Esophagus muscularis mucosa (tissue), 4 donors: ENCODE results near the gene ZNF723. TPM values are rescaled to one million over a fixed set of nuclear protein-coding genes. Genes with fewer than 3 reads are reported as not detected.
"Not testable (repeated sequence)": the region's sequence is repeated elsewhere in the genome, so short reads cannot be mapped to it uniquely, and the experiment has no call there.

Source experiments
- DNase-seq: peaks from one replicate; pipeline ENCODE4 v3.0.0-alpha.2; 2017; ENCODE audit errors: extremely low spot score
- H3K27ac ChIP-seq, 4 donors: fragments of 200-600 bp; sonication (generic); replicated peaks in 1 of 4; 1 replicate in 3 of 4; 2 replicates in 1 of 4; pipeline ENCODE4 v1.5.1; 2016 to 2019; ENCODE audit warnings: mild to moderate bottlenecking in 1 of 4
- H3K27me3 ChIP-seq, 4 donors: fragments of 200-600 bp; sonication (generic); one replicate each; pipeline versions ENCODE4 v1.5.1 to v1.6.0; 2016 to 2019
- H3K36me3 ChIP-seq, 4 donors: fragments of 200-600 bp; sonication (generic); one replicate each; pipeline ENCODE4 v1.5.1; 2016 to 2019
- H3K4me1 ChIP-seq, 4 donors: fragments of 200-600 bp; sonication (generic); one replicate each; pipeline ENCODE4 v1.5.1; 2016 to 2019
- H3K4me3 ChIP-seq, 4 donors: fragments of 200-600 bp; sonication (generic); 1 replicate in 2 of 4; 2 replicates in 2 of 4; pipeline ENCODE4 v1.5.1; 2016 to 2019; ENCODE audit warnings: mild to moderate bottlenecking in 4 of 4, moderate library complexity in 1 of 4
- H3K9me3 ChIP-seq, 4 donors: fragments of 200-600 bp; sonication (generic); 1 replicate in 3 of 4; 2 replicates in 1 of 4; pipeline ENCODE4 v1.5.1; 2016 to 2019
- EP300 ChIP-seq: sonication (generic); formaldehyde crosslinking; IDR thresholded peaks from one replicate; pipeline ENCODE4 v1.6.1; 2017; ENCODE audit warnings: antibody characterized with exemption
- POLR2A ChIP-seq: fragments of 450-650 bp; IDR thresholded peaks from one replicate; pipeline ENCODE4 v1.6.1; 2017; ENCODE audit warnings: antibody characterized with exemption, moderate library complexity, mild to moderate bottlenecking, low read depth
- POLR2AphosphoS5 ChIP-seq, 2 donors: sonication (generic); formaldehyde crosslinking; IDR thresholded peaks; one replicate each; pipeline ENCODE4 v1.6.1; 2017; ENCODE audit warnings: antibody characterized with exemption in 2 of 2
- WGBS: methylation state at CpG from one replicate; pipeline ENCODE4 v1.1.5; 2018; 5-methylcytosine and 5-hydroxymethylcytosine counted together
- intact Hi-C: fragments of 100-400 bp; cut with DNase I; formaldehyde crosslinking; loops from one replicate; pipeline ENCODE4 v1.15.1; 2023
- total RNA-seq, 4 donors: library from RNA; depleted of rRNA; stranded (reverse); fragments of >200 nt; gene quantifications; one replicate each; pipeline versions ENCODE4 v1.1.0 to v1.2.1, GENCODE V29; 2016
- TF ChIP-seq, protein P1 (sequence below), 3 experiments: fragments of 200-600 bp in 2 of 3; fragments of 450-650 bp in 1 of 3; sonication (generic) in 2 of 3; IDR thresholded peaks; one replicate each; pipeline ENCODE4 v1.5.1; 2017 to 2019; ENCODE audit warnings: antibody characterized with exemption in 3 of 3, mild to moderate bottlenecking in 2 of 3, moderate library complexity in 1 of 3

The ZNF723 gene
- not detected for total RNA-seq

DNA sequence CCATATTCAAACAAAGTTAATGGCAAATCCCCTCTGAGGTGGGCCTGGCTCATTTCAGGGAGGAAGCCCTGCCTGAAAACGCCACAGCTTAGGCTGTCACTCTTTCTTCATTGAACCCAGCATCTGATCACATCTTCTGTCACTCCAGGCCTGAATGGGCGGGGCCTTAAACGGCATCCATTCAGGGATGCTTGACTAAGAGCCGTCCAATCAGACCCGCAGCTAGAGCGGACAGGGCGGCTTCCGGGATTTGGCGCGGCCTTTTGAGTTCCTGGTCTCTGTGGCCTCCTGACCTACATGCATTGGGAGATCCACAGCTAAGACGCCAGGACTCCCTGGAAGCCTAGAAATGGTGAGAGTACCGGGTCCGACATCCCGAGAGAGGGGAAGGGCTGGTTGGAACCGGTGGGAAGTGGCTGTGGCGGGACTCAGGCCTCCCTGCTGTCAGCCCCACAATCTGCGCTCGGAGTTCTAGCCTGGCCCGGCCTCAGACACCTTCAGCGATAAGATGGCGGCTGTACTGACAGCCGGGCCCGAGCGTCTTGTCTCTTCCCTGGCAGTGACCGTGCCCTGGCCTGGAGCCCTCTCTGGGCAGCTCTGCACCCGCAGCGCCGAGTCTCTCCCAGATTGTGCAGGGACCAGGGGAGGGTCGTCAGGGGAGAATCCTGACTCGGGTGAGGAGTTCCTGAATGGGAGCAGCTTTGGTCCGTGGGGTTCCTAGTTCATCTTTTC, at the start of gene ZNF723:
ZNF723 (plus strand) TSS at position 261 of the 732 bp plus-strand sequence; CDS start at position 350, 89 bp downstream.
- TF ChIP-seq, protein P1, sequence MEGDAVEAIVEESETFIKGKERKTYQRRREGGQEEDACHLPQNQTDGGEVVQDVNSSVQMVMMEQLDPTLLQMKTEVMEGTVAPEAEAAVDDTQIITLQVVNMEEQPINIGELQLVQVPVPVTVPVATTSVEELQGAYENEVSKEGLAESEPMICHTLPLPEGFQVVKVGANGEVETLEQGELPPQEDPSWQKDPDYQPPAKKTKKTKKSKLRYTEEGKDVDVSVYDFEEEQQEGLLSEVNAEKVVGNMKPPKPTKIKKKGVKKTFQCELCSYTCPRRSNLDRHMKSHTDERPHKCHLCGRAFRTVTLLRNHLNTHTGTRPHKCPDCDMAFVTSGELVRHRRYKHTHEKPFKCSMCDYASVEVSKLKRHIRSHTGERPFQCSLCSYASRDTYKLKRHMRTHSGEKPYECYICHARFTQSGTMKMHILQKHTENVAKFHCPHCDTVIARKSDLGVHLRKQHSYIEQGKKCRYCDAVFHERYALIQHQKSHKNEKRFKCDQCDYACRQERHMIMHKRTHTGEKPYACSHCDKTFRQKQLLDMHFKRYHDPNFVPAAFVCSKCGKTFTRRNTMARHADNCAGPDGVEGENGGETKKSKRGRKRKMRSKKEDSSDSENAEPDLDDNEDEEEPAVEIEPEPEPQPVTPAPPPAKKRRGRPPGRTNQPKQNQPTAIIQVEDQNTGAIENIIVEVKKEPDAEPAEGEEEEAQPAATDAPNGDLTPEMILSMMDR (IDR thresholded peaks at IDR 0.05): no peak
- TF ChIP-seq EP300 (no peak), POLR2A (no peak), POLR2AphosphoS5 (IDR thresholded peaks at IDR 0.05) (no peak)
- no peaks in the 10 kb centered on the region for H3K4me1 ChIP-seq
- H3K36me3 ChIP-seq: no peaks in the 10 kb centered on the region
- no peak within 1 kb of the TSS for H3K4me3 ChIP-seq
- peaks cover 0 to 28% (median 2%) of the 10 kb centered on the region in 4 donors for H3K9me3 ChIP-seq
- DNase-seq: no peak
- H3K27me3 ChIP-seq: peaks cover 0 to 9% (median 0%) of the 10 kb centered on the region in 4 donors
- no peak within 1 kb of the TSS for H3K27ac ChIP-seq
- WGBS: 9% methylated on average over 17 of the region's 31 CpGs
- intact Hi-C loops: no loop called here

DNA sequence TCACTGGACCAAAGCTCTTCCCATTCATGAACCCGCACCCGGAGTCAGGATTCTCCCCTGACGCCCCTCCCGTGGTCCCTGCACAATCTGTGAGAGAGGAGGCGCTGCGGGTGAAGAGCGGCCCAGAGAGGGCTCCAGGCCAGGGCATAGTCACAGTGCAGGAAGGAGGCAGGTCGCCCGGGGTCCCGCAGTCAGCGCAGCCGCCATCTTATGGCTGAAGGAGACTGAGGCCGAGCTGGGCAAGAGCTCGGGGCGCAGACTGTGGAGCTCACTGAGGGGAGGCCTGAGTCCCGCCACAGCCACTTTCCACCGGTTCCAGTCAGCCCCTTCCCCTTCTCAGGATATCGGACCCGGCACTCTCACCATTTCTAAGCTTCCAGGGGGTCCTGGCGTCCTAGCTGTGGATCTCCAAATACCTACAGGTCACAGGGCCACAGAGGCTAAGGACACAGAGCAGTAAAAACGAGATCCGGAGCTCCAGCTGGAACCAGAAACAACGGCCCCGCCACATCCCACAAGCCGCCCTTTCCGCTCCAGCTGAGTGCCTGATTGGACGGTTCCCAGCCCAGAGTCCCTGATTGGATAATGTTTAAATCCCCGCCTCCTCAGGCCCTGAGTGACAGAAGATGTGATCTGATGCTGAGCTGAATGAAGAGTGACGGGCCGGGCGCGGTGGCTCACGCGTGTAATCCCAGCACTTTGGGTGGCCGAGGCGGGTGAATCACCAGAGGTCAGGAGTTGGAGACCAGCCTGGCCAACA, 48.3 kb upstream of the ZNF723 start, which contains the start of gene ZNF99:
ZNF99 (minus strand) TSS at position 501 of the 760 bp plus-strand sequence; CDS start at position 366, 135 bp downstream.
- Histone ChIP-seq H3K9me3 (no peaks in the 10 kb centered on the region), H3K4me3 (peak within 1 kb of the TSS; percentile 44 to 55 (median 51)), H3K36me3 (no peaks in the 10 kb centered on the region), H3K27me3 (peaks cover 0 to 13% (median 0%) of the 10 kb centered on the region in 4 donors), H3K4me1 (no peaks in the 10 kb centered on the region), H3K27ac (no peak within 1 kb of the TSS)
- intact Hi-C loops: no loop called here
- no peak for DNase-seq
- no peak for TF ChIP-seq POLR2A
- peak in 1 of 2 donors; percentile 35 for TF ChIP-seq POLR2AphosphoS5 (IDR thresholded peaks at IDR 0.05)
- TF ChIP-seq, protein P1 (IDR thresholded peaks at IDR 0.05): no peak
- no peak for TF ChIP-seq EP300
- WGBS: 7% methylated on average over 27 of the region's 36 CpGs

DNA sequence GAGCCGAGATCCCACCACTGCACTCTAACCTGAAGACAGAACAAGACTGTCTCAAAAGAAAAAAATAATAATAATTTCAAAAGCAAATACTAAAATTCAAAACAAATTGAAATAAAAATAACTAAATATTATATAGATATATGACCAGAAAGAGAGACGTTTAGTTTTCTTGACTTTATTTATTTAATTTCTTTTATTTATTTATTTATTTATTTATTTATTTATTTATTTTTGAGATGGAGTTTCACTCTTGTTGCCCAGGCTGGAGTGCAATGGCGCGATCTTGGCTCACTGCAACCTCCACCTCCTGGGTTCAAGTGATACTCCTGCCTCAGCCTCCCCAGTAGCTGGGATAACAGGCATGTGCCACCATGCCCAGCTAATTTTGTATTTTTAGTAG, 39.2 kb upstream of the ZNF723 start:
- DNase-seq, intact Hi-C loops, H3K4me3 ChIP-seq, H3K27ac ChIP-seq, H3K27me3 ChIP-seq, H3K9me3 ChIP-seq, H3K36me3 ChIP-seq, H3K4me1 ChIP-seq: not testable (repeated sequence)
- WGBS: 93% methylated on average over 4 of the region's 4 CpGs

DNA sequence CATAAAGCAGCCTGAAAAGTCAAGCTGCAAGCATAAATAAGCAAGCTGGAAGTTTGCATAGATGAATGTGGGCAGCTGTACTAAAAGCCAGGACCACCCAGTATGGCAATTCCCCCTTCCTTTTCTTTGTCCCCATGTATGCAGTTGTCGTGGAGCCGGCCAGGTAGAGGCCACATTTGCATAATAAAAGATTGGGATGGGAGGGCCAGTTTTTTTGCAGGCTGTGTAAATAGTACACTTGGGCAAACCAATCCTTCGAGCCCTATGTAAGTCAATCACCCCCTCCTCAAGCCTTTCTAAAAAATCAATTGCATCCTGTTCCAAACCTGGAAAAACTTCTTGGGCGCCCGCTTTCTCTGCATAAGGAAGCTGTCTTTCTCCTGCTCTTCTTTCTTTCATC, 35.1 kb upstream of the ZNF723 start:
- H3K9me3 ChIP-seq: peaks cover 0 to 11% (median 5%) of the 10 kb centered on the region in 4 donors
- WGBS: 44% methylated on average over 5 of the region's 5 CpGs
- intact Hi-C loops: no loop called here
- H3K27ac ChIP-seq: no peak overlapping the region
- TF ChIP-seq, protein P1 (IDR thresholded peaks at IDR 0.05): no peak
- TF ChIP-seq POLR2AphosphoS5 (IDR thresholded peaks at IDR 0.05) (no peak), EP300 (no peak), POLR2A (no peak)
- H3K4me3 ChIP-seq: no peak overlapping the region
- H3K36me3 ChIP-seq: no peaks in the 10 kb centered on the region
- DNase-seq: no peak
- H3K27me3 ChIP-seq: no peaks in the 10 kb centered on the region
- H3K4me1 ChIP-seq: no peaks in the 10 kb centered on the region

DNA sequence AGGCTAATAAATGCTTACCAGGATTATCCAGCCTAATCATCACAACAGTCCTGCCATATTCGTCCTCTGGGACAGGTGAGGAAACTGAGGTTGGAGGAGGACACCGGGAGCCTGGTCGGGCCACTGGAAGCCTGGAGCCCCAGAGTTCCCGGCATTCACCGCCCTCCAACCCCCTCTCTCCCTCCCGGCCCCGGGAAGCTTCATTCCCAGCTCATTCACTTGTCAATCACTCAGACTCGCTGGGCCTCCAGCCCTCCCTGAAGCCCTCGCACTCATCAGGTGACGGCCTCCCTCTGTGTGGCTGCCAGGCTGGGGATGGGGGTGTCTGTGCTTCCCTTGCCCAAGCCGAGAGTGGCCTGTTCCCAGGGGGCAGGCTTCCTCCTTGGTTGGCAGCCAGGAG, 25.7 kb upstream of the ZNF723 start:
- peaks cover 0 to 9% (median 6%) of the 10 kb centered on the region in 4 donors for H3K4me1 ChIP-seq
- intact Hi-C loops: no loop called here
- TF ChIP-seq POLR2A: no peak
- H3K9me3 ChIP-seq: peaks cover 0 to 4% (median 0%) of the 10 kb centered on the region in 4 donors
- H3K4me3 ChIP-seq: no peak overlapping the region
- DNase-seq: no peak
- H3K27me3 ChIP-seq: peaks cover 0 to 36% (median 6%) of the 10 kb centered on the region in 4 donors
- no peak overlapping the region for H3K27ac ChIP-seq
- WGBS: 33% methylated on average over 10 of the region's 11 CpGs
- no peaks in the 10 kb centered on the region for H3K36me3 ChIP-seq
